Stimulated activated CD4-positive, alpha-beta T cell treated with anti-CD3 and anti-CD28 coated beads, Interleukin-4, amount 100 ng/mL, for 4 hours (primary cell): ENCODE results near the gene OR11H1.
"Not testable (repeated sequence)": the region's sequence is repeated elsewhere in the genome, so short reads cannot be mapped to it uniquely, and the experiment has no call there.

Source experiments
- DNase-seq, 2 experiments: peaks; one replicate each; pipeline ENCODE4 v3.0.0-alpha.2; 2020

The OR11H1 gene, protein sequence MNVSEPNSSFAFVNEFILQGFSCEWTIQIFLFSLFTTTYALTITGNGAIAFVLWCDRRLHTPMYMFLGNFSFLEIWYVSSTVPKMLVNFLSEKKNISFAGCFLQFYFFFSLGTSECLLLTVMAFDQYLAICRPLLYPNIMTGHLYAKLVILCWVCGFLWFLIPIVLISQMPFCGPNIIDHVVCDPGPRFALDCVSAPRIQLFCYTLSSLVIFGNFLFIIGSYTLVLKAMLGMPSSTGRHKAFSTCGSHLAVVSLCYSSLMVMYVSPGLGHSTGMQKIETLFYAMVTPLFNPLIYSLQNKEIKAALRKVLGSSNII

GRCh38 chr22:15527892-15528291, at the start of gene OR11H1:
Gene OR11H1 (plus strand): TSS chr22:15528192. CDS start chr22:15528192, 0 bp downstream.
- DNase-seq = not testable (repeated sequence)

- not testable (repeated sequence) for DNase-seq
Observed at GRCh38 chr22:15509967-15510366, 18.0 kb upstream of the OR11H1 start.

- not testable (repeated sequence) for DNase-seq
Observed at GRCh38 chr22:15515896-15516295, 12.1 kb upstream of the OR11H1 start.

DNA sequence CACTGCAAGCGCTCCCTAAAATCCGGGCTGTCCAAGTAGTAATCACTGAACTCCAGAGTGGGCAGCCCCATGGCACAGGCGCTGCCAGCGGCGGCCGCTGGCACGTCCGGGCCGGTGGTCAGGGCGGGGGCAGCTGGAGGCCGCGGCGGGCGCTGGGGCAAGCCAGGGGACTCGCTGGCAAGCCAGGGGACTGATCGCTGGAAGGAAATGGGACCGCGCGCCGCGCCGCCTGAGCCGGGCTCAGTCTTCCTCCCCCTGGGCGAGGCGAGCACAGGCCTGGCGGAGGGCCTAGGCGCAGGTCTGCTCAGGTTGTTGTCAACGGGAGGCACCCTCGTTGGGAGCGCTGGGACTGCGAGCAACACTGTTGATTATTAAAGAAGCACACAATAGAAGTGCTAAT, 25.8 kb downstream of the OR11H1 start:
- not testable (repeated sequence) for DNase-seq

GRCh38 chr22:15563461-15563860, 35.5 kb downstream of the OR11H1 start:
- not testable (repeated sequence) for DNase-seq

DNA sequence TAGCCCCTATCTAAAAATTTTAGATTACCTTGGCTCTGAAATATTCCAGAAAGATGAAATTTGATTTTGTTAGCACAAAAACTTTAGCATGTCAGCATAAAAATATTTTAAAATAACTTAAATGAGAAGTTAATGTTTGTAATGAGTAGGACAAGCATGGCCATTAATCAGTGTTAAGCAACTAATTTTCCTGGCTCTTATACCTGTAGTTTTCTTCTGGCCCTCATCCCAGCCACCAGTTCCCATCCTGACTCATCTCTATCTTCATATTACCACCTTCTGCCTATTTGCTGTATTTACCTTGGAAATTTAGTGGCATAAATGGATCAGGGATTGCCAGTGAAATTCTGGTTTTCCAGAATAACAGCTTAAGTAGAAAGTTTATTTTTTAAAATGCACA, 37.1 kb downstream of the OR11H1 start:
- not testable (repeated sequence) for DNase-seq
